Breast epithelium (tissue), 4 donors: ENCODE data around the gene CTCFL. TPM values are rescaled to one million over a fixed set of nuclear protein-coding genes. Genes with fewer than 3 reads are reported as not detected.

Source experiments
- DNase-seq, 2 donors: peaks; one replicate each; pipeline ENCODE4 v3.0.0-alpha.2; 2019; ENCODE audit warnings: low spot score in 2 of 2
- H3K27ac ChIP-seq, 2 donors: fragments of 200-600 bp; sonication (generic) in 1 of 2; one replicate each; pipeline ENCODE4 v1.5.1; 2016 to 2019; ENCODE audit warnings: mild to moderate bottlenecking in 1 of 2
- H3K27me3 ChIP-seq, 2 donors: fragments of 200-600 bp; sonication (generic) in 1 of 2; one replicate each; pipeline versions ENCODE4 v1.5.1 to v1.6.0; 2017 to 2019; ENCODE audit warnings: control low read depth in 1 of 2, mild to moderate bottlenecking in 1 of 2
- H3K36me3 ChIP-seq: fragments of 200-600 bp; one replicate; pipeline ENCODE4 v1.5.1; 2019
- H3K4me1 ChIP-seq, 2 donors: fragments of 200-600 bp; sonication (generic); one replicate each; pipeline ENCODE4 v1.5.1; 2016 to 2019; ENCODE audit warnings: control low read depth in 1 of 2
- H3K4me3 ChIP-seq, 3 donors: fragments of 200-600 bp; sonication (generic); 1 replicate in 2 of 3; 2 replicates in 1 of 3; pipeline ENCODE4 v1.5.1; 2016 to 2019; ENCODE audit warnings: mild to moderate bottlenecking in 3 of 3, moderate library complexity in 2 of 3
- H3K9me3 ChIP-seq, 2 donors: fragments of 200-600 bp; sonication (generic) in 1 of 2; one replicate each; pipeline ENCODE4 v1.5.1; 2016 to 2019; ENCODE audit warnings: control low read depth in 1 of 2
- CTCF ChIP-seq, 3 donors: fragments of 450-650 bp; IDR thresholded peaks; one replicate each; pipeline ENCODE4 v1.5.1; 2016 to 2017; ENCODE audit warnings: antibody characterized with exemption in 3 of 3, mild to moderate bottlenecking in 3 of 3, moderate library complexity in 3 of 3
- POLR2A ChIP-seq: fragments of 450-650 bp; IDR thresholded peaks from one replicate; pipeline ENCODE4 v1.6.1; 2016; ENCODE audit warnings: antibody characterized with exemption, mild to moderate bottlenecking, moderate library complexity
- POLR2AphosphoS5 ChIP-seq, 3 donors: sonication (generic); formaldehyde crosslinking; IDR thresholded peaks; one replicate each; pipeline ENCODE4 v1.6.1; 2017; ENCODE audit warnings: antibody characterized with exemption in 3 of 3
- intact Hi-C: fragments of 100-400 bp; cut with DNase I; formaldehyde crosslinking; loops from one replicate; pipeline ENCODE4 v1.15.1; 2023; ENCODE audit warnings: low total_unique reads
- total RNA-seq, 3 donors: library from RNA; depleted of rRNA; stranded (reverse); fragments of >200 nt; gene quantifications; one replicate each; pipeline ENCODE4 v1.1.0, GENCODE V29; 2016

The CTCFL gene
- total RNA-seq, 3 donors from 2014 or later = not detected

GRCh38 chr20:57530327-57530981 is 5.5 kb upstream of the CTCFL start:
- DNase-seq = no peak
- no peaks in the 10 kb centered on the region for H3K36me3 ChIP-seq
- intact Hi-C loops = no loop called here
- no peak overlapping the region for H3K27ac ChIP-seq
- H3K27me3 ChIP-seq = peaks cover 0 to 6% of the 10 kb centered on the region in 2 donors
- TF ChIP-seq POLR2AphosphoS5 (IDR thresholded peaks at IDR 0.05) (no peak), POLR2A (no peak), CTCF (IDR thresholded peaks at IDR 0.05) (no peak)
- H3K4me3 ChIP-seq = no peak overlapping the region
- H3K4me1 ChIP-seq = no peaks in the 10 kb centered on the region
- no peaks in the 10 kb centered on the region for H3K9me3 ChIP-seq

- DNase-seq = no peak
- no peak for TF ChIP-seq CTCF (IDR thresholded peaks at IDR 0.05)
- Histone ChIP-seq H3K36me3 (no peaks in the 10 kb centered on the region), H3K4me1 (no peaks in the 10 kb centered on the region), H3K4me3 (no peak overlapping the region), H3K27me3 (peaks cover 0 to 3% of the 10 kb centered on the region in 2 donors), H3K9me3 (no peaks in the 10 kb centered on the region), H3K27ac (no peak overlapping the region)
- intact Hi-C loops = loop anchor here (5.0 kb wide), 1 partner anchor 62 kb away; no protein-coding TSS in a partner anchor
Observed at GRCh38 chr20:57529810-57530209, 4.9 kb upstream of the CTCFL start.

- Histone ChIP-seq H3K27me3 (peaks cover 0 to 3% of the 10 kb centered on the region in 2 donors), H3K9me3 (no peaks in the 10 kb centered on the region), H3K36me3 (no peaks in the 10 kb centered on the region), H3K27ac (no peak overlapping the region), H3K4me3 (no peak overlapping the region), H3K4me1 (no peaks in the 10 kb centered on the region)
- intact Hi-C loops = loop anchor here (5.0 kb wide), 1 partner anchor 63 kb away; no protein-coding TSS in a partner anchor
- TF ChIP-seq CTCF (IDR thresholded peaks at IDR 0.05) (no peak), POLR2AphosphoS5 (IDR thresholded peaks at IDR 0.05) (no peak), POLR2A (no peak)
- no peak for DNase-seq
Observed at GRCh38 chr20:57529160-57529585, 4.2 kb upstream of the CTCFL start.

GRCh38 chr20:57528148-57528547 is 3.2 kb upstream of the CTCFL start:
- Histone ChIP-seq H3K27ac (no peak overlapping the region), H3K36me3 (no peaks in the 10 kb centered on the region), H3K9me3 (no peaks in the 10 kb centered on the region), H3K4me3 (no peak overlapping the region), H3K4me1 (no peaks in the 10 kb centered on the region), H3K27me3 (peaks cover 0 to 3% of the 10 kb centered on the region in 2 donors)
- TF ChIP-seq CTCF (IDR thresholded peaks at IDR 0.05) (no peak), POLR2AphosphoS5 (IDR thresholded peaks at IDR 0.05) (no peak), POLR2A (no peak)
- DNase-seq = no peak
- intact Hi-C loops = loop anchor here (5.0 kb wide), 1 partner anchor 64 kb away; no protein-coding TSS in a partner anchor

- no peak for DNase-seq
- Histone ChIP-seq H3K27ac (no peak overlapping the region), H3K4me1 (no peaks in the 10 kb centered on the region), H3K36me3 (no peaks in the 10 kb centered on the region), H3K4me3 (no peak overlapping the region), H3K9me3 (no peaks in the 10 kb centered on the region), H3K27me3 (peaks cover 0 to 3% of the 10 kb centered on the region in 2 donors)
- no peak for TF ChIP-seq CTCF (IDR thresholded peaks at IDR 0.05)
- TF ChIP-seq POLR2AphosphoS5 (IDR thresholded peaks at IDR 0.05) = no peak
- TF ChIP-seq POLR2A = no peak
- intact Hi-C loops = loop anchor here (5.0 kb wide), 1 partner anchor 65 kb away; no protein-coding TSS in a partner anchor
Observed at GRCh38 chr20:57527728-57528127, 2.8 kb upstream of the CTCFL start.
